GM19351 (cell line): ENCODE measurements around the gene TLR8.

Experiments
- ATAC-seq: cut with Tn5 transposase; IDR thresholded peaks from one replicate; pipeline ENCODE4 v1.9.1; 2021; ENCODE audit warnings: mild to moderate bottlenecking, moderate library complexity; ENCODE audit not compliant: unreplicated experiment

TLR8 gene

DNA sequence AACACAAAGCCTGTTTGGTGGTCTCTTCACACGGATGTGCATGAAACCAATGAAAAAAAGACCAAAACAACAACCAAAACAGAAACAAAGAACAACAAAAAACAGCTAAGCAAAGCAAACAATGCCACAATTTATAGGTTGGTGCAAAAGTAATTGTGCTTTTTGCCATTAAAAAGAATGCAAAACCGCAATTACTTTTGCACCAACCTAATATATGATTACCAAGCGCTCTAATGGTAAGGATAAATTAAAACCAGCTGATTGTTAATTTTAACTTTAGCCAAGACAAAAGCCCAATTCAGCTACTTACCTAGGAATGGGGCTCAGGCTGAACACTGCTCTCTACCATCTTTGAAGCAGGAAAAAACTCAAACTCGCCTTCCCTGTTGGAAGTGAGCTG, 39.1 kb downstream of the TLR8 start:
- no peak for ATAC-seq

DNA sequence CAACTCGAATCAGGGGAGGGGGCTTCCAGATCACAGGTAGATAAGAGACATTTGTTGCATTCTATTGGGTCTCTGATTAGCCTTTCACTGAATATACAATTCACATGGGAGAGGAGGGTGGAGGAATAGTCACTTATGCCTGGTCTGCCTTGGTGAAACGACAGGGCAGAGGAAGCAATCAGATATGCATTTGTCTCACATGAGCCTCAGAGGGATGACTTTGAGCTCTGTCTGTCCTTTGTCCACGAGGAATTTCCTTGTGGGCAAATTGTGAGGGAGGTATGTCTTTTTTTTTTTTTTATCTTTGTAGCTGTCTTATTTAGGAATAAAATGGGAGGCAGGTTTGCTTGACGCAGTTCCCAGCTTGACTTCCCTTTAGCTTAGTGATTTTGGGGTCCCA, 40.0 kb downstream of the TLR8 start:
- no peak for ATAC-seq

DNA sequence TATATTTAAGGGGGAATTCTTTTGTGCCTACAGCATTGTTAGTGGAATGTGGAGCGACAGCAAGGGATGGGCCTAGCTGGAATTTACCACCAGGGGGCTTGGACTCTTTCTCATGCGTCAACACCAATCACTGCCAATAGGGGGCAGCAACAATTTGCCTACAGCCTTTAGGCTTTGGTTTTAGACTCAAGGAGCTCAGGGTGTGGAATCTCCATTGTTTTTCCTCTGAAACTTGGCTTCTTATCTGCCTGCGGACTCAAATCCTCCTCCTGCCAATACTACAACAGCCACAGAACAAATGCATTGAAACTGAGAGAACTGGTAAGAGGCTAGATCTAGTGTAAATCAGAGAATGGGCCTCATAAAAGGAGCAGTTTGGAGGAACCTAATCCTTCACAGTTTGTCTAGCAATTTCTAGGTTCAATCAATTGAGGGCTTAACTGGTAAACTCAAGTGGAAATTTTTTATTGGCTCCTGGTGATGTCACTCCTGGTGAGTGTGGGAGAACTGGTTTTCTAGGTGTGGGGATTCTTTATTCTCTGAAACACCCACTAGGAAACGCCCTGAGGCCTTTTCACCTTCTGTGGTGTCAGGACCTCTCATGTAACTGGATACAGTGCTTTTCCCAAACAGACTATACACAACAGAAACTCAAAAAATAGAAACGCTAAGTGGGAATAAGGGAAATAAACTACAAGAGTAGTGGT, 40.6 kb downstream of the TLR8 start:
- peak; percentile 28 for ATAC-seq

DNA sequence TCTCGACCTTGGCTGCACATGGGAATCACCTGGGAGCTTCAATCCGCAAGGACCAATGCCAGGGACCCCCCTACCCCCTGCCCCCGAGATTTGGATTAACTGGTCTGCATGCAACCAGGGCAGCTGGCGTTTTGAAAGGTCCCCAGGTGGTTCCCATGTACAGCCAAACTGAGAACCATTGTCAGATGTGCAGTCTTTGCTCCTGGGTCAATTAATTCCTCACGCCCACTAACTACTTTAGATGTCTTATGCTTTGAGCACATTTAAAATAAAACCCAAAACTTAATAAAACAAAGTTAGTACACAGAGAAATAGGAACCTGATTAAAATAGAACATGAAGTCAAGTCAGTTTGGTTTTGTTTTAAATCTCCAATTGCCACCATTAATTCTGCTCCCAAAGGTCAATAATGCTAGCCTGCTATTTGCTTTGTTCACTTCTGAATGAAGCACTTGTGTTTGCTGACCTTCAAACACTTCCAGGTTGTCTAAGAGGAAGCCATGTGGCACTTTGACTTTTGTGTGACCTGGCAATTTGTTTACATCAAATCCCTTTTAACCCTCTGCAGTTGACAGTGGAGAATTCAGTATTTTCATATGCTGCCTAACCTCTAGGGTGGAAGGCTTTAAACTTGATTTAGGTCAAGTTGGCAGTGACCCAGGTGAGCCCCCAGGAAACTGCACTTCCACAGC, 41.3 kb downstream of the TLR8 start:
- no peak for ATAC-seq

GRCh38 chrX:12948495-12948894, 42.1 kb downstream of the TLR8 start:
- ATAC-seq = no peak

GRCh38 chrX:12949205-12949926, 42.9 kb downstream of the TLR8 start:
- ATAC-seq = no peak

- ATAC-seq = peak; percentile 68
Measured at GRCh38 chrX:12949927-12950656, 43.7 kb downstream of the TLR8 start.

- peak; percentile 54 for ATAC-seq
Measured at GRCh38 chrX:12950851-12951594, 44.6 kb downstream of the TLR8 start.

- ATAC-seq = no peak
Measured at GRCh38 chrX:12951595-12951975, 45.2 kb downstream of the TLR8 start.

GRCh38 chrX:12953420-12953819, 47.0 kb downstream of the TLR8 start:
- ATAC-seq = no peak

DNA sequence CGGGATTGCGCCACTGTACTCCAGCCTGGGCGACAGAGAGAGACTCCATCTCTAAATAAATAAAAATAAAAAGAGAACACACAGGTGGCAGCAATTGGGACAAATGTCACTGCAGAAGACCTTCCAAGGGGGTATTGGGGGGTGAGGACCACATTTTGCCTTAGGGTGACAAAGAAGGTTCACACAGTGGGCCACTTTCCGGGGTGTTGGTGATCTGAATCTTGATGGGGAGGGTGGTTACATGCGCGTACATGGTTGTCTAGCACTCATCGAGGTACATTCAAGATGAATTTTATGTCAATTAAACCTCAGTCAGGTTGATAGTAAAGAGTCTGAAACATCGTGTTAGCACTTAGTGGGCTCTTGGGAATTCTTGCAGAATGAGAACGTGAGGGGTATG, 48.0 kb downstream of the TLR8 start:
- ATAC-seq = no peak

DNA sequence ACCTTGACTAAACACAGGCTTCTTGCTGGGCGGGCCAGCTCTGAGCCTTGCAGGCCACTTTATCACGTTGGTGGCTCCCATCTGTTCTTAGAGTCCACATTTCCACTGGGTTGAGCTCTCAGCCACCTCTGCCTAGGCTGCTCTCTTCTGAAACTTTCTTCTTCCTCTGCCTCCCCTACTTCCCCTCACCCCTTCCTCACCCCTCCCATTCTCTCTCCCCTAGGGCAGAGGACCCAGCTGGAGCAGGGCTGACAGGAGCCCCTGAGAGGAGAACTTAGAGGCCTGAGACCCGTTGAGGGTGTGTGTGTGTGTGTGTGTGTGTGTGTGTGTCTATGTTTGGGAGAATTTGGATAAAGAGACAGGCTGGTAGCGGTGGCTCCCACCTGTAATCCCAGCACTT, 48.6 kb downstream of the TLR8 start:
- ATAC-seq = no peak

GRCh38 chrX:12955882-12956703, 49.7 kb downstream of the TLR8 start:
- ATAC-seq = peak; percentile 45

DNA sequence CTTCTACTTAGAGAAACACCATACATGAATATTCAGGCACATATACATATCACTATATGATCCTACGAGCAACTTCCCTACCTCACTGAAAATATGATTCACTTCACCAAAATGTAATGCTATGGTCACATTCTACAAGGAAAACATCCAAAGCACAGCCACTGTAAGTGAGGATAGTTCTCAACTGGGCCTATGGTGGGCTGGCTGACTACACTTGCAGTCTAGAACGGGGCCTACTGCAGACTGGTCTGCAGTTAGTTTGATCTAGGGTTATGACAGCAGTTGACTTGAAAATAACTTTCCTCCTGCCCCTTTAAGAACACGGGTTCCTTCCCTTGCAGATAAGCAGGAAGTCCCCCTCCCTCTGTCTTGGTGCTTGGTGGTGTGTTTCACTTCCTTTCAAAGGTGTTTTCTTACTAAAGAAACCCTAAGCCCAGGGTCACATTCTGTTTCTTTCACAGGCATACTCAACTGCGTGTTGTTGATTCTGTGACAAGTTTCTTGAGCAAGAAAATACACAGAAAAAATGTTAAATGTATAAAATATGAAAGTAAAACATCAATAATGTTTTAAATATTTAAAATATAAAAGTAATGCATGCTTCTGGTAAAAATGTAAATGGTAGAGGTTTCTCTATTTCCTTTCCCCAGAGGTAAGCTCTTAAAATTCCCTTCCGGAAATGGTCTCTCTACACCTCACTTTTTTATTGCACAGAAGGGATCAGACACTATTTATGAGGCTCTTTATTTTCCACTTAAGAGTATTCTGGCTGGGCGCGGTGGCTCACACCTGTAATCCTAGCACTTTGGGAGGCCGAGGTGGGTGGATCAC, 50.5 kb downstream of the TLR8 start:
- ATAC-seq = peak; percentile 76

DNA sequence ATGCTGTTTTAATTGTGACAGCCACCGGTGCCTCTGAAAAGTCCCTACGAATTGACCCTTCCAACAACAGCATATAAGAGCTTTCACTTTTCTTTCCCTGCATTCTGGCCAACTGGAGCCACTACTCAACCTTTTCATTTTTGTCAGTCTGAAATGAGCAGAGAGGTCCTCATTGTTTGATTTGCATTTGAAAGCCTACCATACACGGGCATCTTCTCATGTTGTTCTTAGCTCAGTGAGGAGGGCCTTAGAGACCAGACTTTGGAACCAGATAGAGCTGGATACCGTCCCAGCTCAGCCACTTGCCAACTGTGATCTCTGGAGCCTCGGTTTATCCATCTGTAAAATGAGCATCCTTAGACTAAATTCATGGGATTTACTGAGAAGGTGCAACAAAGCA, 51.6 kb downstream of the TLR8 start:
- ATAC-seq = no peak

GRCh38 chrX:12958461-12958860, 52.0 kb downstream of the TLR8 start:
- ATAC-seq = no peak

DNA sequence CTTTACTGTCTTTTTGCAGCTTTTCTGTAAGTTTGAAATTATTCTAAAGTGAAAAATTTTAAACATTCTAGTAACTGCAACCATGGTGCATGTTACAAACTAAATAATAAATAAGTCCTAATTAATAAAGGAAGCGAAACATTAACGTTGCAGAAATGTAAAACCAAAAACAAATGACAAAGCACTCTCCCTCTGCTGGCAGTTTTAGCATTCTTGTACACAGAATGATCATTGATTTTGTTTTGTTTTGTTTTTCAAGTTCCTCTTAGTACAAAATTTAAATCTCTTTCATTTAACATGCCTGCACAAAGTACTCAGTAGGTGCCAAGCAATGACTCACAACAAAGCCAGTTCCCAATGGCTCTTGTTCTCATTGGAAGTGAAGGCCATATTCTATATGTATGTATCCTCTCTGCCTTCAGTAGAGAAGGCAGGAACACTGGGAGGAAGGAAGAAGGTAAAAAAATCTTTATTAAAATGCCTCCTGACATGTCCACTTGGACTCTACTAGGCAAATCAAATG, 54.8 kb downstream of the TLR8 start:
- ATAC-seq = no peak

DNA sequence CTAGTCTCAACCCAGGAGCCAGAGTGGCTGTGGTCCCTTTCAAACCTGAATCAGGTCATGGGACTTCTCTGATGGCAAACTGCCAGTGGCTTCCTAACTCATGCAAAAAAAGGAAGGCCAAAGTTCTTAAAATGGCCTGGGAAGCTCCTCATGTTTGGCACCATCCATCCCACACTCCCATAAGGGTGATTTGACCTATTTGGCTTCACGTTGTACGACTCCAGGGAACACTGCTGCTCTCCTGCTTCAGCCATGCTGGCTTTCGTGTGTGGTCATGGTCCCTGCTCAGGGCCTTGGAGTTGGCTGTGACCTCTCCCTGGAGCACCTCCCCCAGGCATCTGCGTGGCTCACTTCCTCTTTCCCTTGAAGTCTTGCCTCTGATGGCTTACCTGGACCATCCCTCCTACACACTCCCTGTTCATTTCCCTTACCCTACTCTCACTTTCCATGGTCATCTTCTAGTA, 55.7 kb downstream of the TLR8 start:
- peak; percentile 50 for ATAC-seq
